HG02938 (cell line): ENCODE results near the gene DLG4.
A peak's percentile ranks its signal among the peaks of the same experiment; 100 is the strongest.
"Not testable (repeated sequence)": the region's sequence is repeated elsewhere in the genome, so short reads cannot be mapped to it uniquely, and the experiment has no call there.

Experiments
- ATAC-seq: cut with Tn5 transposase; IDR thresholded peaks from one replicate; pipeline ENCODE4 v1.9.1; 2021; ENCODE audit warnings: mild to moderate bottlenecking, moderate library complexity; ENCODE audit not compliant: unreplicated experiment

DLG4 gene

GRCh38 chr17:7249830-7250229 is 30.2 kb upstream of the DLG4 start:
- no peak for ATAC-seq

- ATAC-seq: no peak
Measured at GRCh38 chr17:7249214-7249613, 29.6 kb upstream of the DLG4 start.

- no peak for ATAC-seq
Measured at GRCh38 chr17:7248796-7249195, 29.2 kb upstream of the DLG4 start.

- ATAC-seq: no peak
Measured at GRCh38 chr17:7246779-7247178, 27.1 kb upstream of the DLG4 start.

- not testable (repeated sequence) for ATAC-seq
Measured at GRCh38 chr17:7243838-7244237, 24.2 kb upstream of the DLG4 start.

GRCh38 chr17:7243453-7243729 is 23.8 kb upstream of the DLG4 start:
- ATAC-seq: no peak

- ATAC-seq: peak; percentile 43
Measured at GRCh38 chr17:7242717-7243452, 23.2 kb upstream of the DLG4 start.

GRCh38 chr17:7241783-7242716 is 22.4 kb upstream of the DLG4 start, which contains the start of gene GABARAP:
GABARAP (minus strand) TSS chr17:7242449; CDS start chr17:7242330, 119 bp downstream.
- peak; percentile 34 for ATAC-seq

GRCh38 chr17:7241090-7241733 is 21.6 kb upstream of the DLG4 start:
- no peak for ATAC-seq

GRCh38 chr17:7240375-7240774 is 20.7 kb upstream of the DLG4 start:
- ATAC-seq: no peak

GRCh38 chr17:7239091-7240027 is 19.7 kb upstream of the DLG4 start, which contains the start of gene PHF23:
PHF23 (minus strand) TSS chr17:7239457; CDS start chr17:7239279, 178 bp downstream.
- ATAC-seq: peak; percentile 44

- no peak for ATAC-seq
Measured at GRCh38 chr17:7238420-7239090, 18.9 kb upstream of the DLG4 start.

GRCh38 chr17:7237761-7238419 is 18.3 kb upstream of the DLG4 start:
- no peak for ATAC-seq

- ATAC-seq: no peak
Measured at GRCh38 chr17:7237266-7237760, 17.7 kb upstream of the DLG4 start.

- no peak for ATAC-seq
Measured at GRCh38 chr17:7236808-7237207, 17.2 kb upstream of the DLG4 start.

- ATAC-seq: no peak
Measured at GRCh38 chr17:7235693-7236665, 16.3 kb upstream of the DLG4 start.

- peak; percentile 55 for ATAC-seq
Measured at GRCh38 chr17:7234083-7234951, 14.7 kb upstream of the DLG4 start, which contains the start of gene DVL2. DVL2 (minus strand) TSS chr17:7234517; CDS start chr17:7234262, 255 bp downstream.
